GM19372 (cell line): Measurements from ENCODE around the gene ZNF143.
"Not testable (repeated sequence)": the region's sequence is repeated elsewhere in the genome, so short reads cannot be mapped to it uniquely, and the experiment has no call there.

Source experiments
- ATAC-seq: cut with Tn5 transposase; IDR thresholded peaks from one replicate; pipeline ENCODE4 v1.9.1; 2021; ENCODE audit warnings: mild to moderate bottlenecking, low read depth, moderate library complexity; ENCODE audit not compliant: unreplicated experiment

The ZNF143 gene

GRCh38 chr11:9495803-9496514 lies 35.1 kb downstream of the ZNF143 start:
- no peak for ATAC-seq

GRCh38 chr11:9498457-9499078 lies 37.8 kb downstream of the ZNF143 start:
- no peak for ATAC-seq

- no peak for ATAC-seq
Measured at GRCh38 chr11:9506489-9507276, 45.9 kb downstream of the ZNF143 start.

- ATAC-seq, result no peak
Measured at GRCh38 chr11:9507277-9507580, 46.4 kb downstream of the ZNF143 start.

- ATAC-seq, result no peak
Measured at GRCh38 chr11:9509041-9509440, 48.2 kb downstream of the ZNF143 start.

GRCh38 chr11:9512370-9513019 lies 51.7 kb downstream of the ZNF143 start:
- no peak for ATAC-seq

GRCh38 chr11:9514576-9514975 lies 53.8 kb downstream of the ZNF143 start:
- not testable (repeated sequence) for ATAC-seq

- no peak for ATAC-seq
Measured at GRCh38 chr11:9516113-9516512, 55.3 kb downstream of the ZNF143 start.

GRCh38 chr11:9518835-9519410 lies 58.1 kb downstream of the ZNF143 start:
- ATAC-seq, result no peak

- ATAC-seq, result no peak
Measured at GRCh38 chr11:9524001-9524400, 63.2 kb downstream of the ZNF143 start.

GRCh38 chr11:9525116-9525515 lies 64.3 kb downstream of the ZNF143 start:
- no peak for ATAC-seq

- ATAC-seq, result no peak
Measured at GRCh38 chr11:9527481-9528135, 66.8 kb downstream of the ZNF143 start.

- no peak for ATAC-seq
Measured at GRCh38 chr11:9528136-9528501, 67.3 kb downstream of the ZNF143 start.

GRCh38 chr11:9528573-9529333 lies 67.9 kb downstream of the ZNF143 start:
- ATAC-seq, result no peak

GRCh38 chr11:9529334-9529650 lies 68.5 kb downstream of the ZNF143 start:
- no peak for ATAC-seq

GRCh38 chr11:9530020-9530621 lies 69.3 kb downstream of the ZNF143 start:
- ATAC-seq, result no peak

- ATAC-seq, result no peak
Measured at GRCh38 chr11:9530901-9531625, 70.3 kb downstream of the ZNF143 start.

GRCh38 chr11:9533058-9533457 lies 72.2 kb downstream of the ZNF143 start:
- no peak for ATAC-seq
